ENCODE measurements around the gene HCN1.

DNA sequence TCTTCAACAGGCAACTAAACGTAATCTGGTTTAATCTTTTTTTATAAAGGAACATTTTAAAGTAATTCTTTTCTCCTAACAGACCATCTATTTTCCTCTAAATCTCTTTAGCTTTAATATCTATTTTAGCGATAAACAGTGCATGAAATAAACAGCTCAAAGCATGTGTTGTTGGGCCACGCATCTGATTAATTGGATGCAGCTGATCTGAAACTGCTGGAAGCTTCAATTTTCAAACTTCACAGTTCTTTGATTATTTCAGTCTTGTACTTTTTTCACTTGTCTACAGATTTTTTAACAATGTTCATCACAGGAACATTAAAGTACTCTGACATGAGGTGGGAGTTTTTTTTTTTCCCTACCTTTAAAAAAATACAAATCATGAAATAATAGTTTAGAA is 443.6 kb downstream of the HCN1 start:
- TF ChIP-seq, protein P1, sequence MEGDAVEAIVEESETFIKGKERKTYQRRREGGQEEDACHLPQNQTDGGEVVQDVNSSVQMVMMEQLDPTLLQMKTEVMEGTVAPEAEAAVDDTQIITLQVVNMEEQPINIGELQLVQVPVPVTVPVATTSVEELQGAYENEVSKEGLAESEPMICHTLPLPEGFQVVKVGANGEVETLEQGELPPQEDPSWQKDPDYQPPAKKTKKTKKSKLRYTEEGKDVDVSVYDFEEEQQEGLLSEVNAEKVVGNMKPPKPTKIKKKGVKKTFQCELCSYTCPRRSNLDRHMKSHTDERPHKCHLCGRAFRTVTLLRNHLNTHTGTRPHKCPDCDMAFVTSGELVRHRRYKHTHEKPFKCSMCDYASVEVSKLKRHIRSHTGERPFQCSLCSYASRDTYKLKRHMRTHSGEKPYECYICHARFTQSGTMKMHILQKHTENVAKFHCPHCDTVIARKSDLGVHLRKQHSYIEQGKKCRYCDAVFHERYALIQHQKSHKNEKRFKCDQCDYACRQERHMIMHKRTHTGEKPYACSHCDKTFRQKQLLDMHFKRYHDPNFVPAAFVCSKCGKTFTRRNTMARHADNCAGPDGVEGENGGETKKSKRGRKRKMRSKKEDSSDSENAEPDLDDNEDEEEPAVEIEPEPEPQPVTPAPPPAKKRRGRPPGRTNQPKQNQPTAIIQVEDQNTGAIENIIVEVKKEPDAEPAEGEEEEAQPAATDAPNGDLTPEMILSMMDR (IDR thresholded peaks at IDR 0.05): no peak
- TF ChIP-seq POLR2A (IDR thresholded peaks at IDR 0.05): no peak
- no peak for TF ChIP-seq POLR2AphosphoS5 (IDR thresholded peaks at IDR 0.05)

Data from suprapubic skin (tissue), 4 donors.